ENCODE data around the gene TMEM225.
"Not testable (repeated sequence)": the region's sequence is repeated elsewhere in the genome, so short reads cannot be mapped to it uniquely, and the experiment has no call there.

The TMEM225 gene

GRCh38 chr11:123885570-123885969 lies at the start of gene TMEM225:
Gene TMEM225 (minus strand): TSS chr11:123885670. CDS start chr11:123885425, 245 bp downstream.
- DNase-seq (ENCODE audit: low read depth): no peak

GRCh38 chr11:123924027-123924426 lies 38.6 kb upstream of the TMEM225 start:
- DNase-seq (ENCODE audit: low read depth): no peak

GRCh38 chr11:123920943-123921342 lies 35.5 kb upstream of the TMEM225 start:
- no peak for DNase-seq (ENCODE audit: low read depth)

GRCh38 chr11:123905826-123906225 lies 20.4 kb upstream of the TMEM225 start:
- DNase-seq (ENCODE audit: low read depth): no peak

- no peak for DNase-seq (ENCODE audit: low read depth)
Measured at GRCh38 chr11:123904932-123905331, 19.5 kb upstream of the TMEM225 start.

GRCh38 chr11:123903932-123904331 lies 18.5 kb upstream of the TMEM225 start:
- no peak for DNase-seq (ENCODE audit: low read depth)

- no peak for DNase-seq (ENCODE audit: low read depth)
Measured at GRCh38 chr11:123901867-123902266, 16.4 kb upstream of the TMEM225 start, which contains the start of gene OR8D4. Gene OR8D4 (plus strand): TSS chr11:123902167. CDS start chr11:123906432, 4,265 bp downstream.

GRCh38 chr11:123899792-123900191 lies 14.3 kb upstream of the TMEM225 start:
- no peak for DNase-seq (ENCODE audit: low read depth)

- no peak for DNase-seq (ENCODE audit: low read depth)
Measured at GRCh38 chr11:123892031-123892430, 6.6 kb upstream of the TMEM225 start.

- no peak for DNase-seq (ENCODE audit: low read depth)
Measured at GRCh38 chr11:123880912-123881311, 4.6 kb downstream of the TMEM225 start.

GRCh38 chr11:123867795-123868194 lies 17.7 kb downstream of the TMEM225 start:
- not testable (repeated sequence) for DNase-seq (ENCODE audit: low read depth)

GRCh38 chr11:123865293-123865692 lies 20.2 kb downstream of the TMEM225 start:
- not testable (repeated sequence) for DNase-seq (ENCODE audit: low read depth)

- no peak for DNase-seq (ENCODE audit: low read depth)
Measured at GRCh38 chr11:123859731-123860130, 25.7 kb downstream of the TMEM225 start.

- DNase-seq (ENCODE audit: low read depth): no peak
Measured at GRCh38 chr11:123856444-123856843, 29.0 kb downstream of the TMEM225 start.

- DNase-seq (ENCODE audit: low read depth): no peak
Measured at GRCh38 chr11:123853038-123853437, 32.4 kb downstream of the TMEM225 start.

- DNase-seq (ENCODE audit: low read depth): no peak
Measured at GRCh38 chr11:123852321-123852720, 33.1 kb downstream of the TMEM225 start.

GRCh38 chr11:123851110-123851509 lies 34.4 kb downstream of the TMEM225 start:
- no peak for DNase-seq (ENCODE audit: low read depth)

GRCh38 chr11:123841174-123841573 lies 44.3 kb downstream of the TMEM225 start:
- no peak for DNase-seq (ENCODE audit: low read depth)

- DNase-seq (ENCODE audit: low read depth): no peak
Measured at GRCh38 chr11:123839131-123839530, 46.3 kb downstream of the TMEM225 start.

- DNase-seq (ENCODE audit: low read depth): no peak
Measured at GRCh38 chr11:123838659-123839058, 46.8 kb downstream of the TMEM225 start.

- no peak for DNase-seq (ENCODE audit: low read depth)
Measured at GRCh38 chr11:123838199-123838598, 47.3 kb downstream of the TMEM225 start.

- DNase-seq (ENCODE audit: low read depth): no peak
Measured at GRCh38 chr11:123833095-123833494, 52.4 kb downstream of the TMEM225 start.
